ENCODE results near the gene CHID1.

Gene CHID1

DNA sequence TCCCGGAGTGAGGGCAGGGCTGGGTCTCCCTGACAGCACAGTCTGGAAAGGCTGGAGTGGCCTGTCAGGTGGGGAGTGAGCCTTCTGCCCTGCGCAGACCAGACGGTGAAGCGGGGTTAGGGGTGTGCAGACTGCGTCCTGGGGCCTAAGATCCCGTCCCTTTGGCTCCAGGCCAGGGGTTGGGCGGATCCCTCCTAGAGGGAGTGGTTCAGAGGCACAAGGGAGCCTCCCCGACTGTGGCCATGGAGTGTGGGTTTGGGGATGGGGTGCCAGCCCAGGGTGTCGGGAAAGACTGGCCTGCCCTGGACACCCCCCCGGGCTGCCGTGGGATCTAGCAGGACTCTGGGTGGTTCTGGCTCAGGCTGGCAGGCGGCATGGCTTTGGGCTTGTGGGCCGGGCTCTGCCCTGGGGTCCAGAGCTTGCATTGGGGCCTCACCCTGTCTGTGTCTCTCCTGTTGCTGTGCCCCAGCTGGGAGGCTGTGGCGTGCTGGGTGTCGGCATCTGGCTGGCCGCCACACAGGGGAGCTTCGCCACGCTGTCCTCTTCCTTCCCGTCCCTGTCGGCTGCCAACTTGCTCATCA is 48.4 kb downstream of the CHID1 start:
- DNase-seq: no peak

DNA sequence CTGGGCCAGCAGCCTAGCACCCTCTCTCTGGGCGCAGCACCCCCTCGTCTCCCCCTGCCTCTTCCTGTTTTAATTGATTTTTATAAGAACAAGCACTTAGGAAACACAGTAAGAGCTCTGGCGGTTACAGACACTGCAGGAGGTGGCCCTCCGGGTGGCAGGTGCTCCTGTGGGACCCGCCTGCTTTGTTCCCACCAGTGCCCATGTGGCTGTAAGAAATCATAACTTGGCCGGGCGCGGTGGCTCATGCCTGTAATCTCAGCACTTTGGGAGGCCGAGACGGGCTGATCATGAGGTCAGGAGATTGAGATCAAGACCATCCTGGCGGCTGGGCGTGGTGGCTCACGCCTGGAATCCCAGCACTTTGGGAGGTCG is 49.5 kb downstream of the CHID1 start:
- no peak for DNase-seq

DNA sequence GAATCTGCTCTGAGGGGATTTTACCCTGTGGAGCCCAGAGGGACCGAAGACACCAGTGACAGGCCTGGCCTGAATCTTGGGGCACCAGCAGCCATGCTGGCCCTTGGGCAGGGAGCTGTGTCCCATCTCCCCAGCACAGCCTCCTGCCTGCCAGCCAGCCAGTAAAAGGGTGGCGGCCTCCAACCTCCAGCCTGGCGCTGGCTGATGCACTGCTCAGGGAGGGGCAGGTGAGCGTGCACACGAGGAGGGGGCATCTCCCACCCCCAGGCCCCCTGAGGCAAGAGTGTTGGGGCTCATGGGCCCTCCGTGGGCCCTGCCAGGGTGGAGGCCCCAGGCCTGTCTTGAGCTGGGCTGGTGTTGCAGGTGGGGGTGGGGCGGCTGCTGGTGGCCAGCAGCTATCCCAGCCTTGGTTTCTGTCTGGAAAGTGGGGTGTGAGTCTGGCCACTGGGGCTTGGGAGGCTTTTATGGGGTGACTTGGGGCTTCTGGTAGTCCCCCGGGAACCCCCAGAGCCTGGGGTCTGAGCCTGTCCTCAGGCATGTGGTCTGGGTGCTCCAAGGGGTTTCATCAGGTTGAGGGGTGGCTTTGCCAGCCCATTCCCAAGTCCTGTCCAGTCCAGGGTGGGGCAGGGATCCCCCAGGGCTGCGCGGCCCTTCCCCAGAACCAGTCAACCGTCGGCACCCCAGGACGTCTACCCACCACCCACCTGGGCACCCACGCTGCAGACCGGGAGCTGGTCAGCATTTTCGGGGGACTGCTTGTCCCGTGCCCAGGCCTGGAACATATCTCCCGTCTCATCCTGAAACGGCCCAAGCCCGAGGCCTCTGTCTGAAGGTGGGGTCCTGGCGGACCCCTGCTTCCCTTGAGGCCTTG is 50.1 kb downstream of the CHID1 start:
- no peak for DNase-seq

DNA sequence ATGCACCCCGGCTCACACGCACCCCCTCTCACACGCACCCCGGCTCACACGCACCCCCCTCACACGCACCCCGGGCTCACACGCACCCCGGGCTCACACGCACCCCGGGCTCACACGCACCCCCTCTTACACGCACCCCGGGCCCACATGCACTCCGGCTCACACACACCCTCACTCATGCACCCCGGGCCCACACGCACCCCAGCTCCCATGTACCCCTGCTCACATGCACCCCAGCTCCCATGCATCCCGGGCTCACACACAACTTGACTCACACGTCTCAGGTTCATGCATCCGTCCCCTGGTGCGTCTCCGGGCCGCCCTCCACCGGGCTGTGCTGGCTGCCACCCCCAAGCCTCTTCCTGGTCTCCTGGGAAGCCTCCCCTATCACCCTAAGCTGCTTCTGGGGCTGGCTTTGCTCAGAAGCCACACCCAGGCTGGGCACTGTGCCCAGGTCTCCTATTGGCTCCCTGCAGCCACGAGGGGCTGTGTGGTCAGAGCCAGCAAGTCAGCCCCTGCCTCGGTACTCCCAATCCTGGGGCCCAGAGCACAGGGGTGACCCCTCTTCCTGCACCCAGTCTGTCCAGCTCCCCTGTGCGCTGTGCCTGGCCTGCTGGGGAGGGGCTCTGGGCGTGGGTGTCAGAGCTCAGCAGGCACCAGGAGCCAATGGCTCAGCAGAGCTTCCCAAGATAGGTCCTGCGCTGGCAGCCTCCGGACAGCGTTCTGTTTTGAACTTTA is 51.0 kb downstream of the CHID1 start:
- DNase-seq: peak; percentile 60

DNA sequence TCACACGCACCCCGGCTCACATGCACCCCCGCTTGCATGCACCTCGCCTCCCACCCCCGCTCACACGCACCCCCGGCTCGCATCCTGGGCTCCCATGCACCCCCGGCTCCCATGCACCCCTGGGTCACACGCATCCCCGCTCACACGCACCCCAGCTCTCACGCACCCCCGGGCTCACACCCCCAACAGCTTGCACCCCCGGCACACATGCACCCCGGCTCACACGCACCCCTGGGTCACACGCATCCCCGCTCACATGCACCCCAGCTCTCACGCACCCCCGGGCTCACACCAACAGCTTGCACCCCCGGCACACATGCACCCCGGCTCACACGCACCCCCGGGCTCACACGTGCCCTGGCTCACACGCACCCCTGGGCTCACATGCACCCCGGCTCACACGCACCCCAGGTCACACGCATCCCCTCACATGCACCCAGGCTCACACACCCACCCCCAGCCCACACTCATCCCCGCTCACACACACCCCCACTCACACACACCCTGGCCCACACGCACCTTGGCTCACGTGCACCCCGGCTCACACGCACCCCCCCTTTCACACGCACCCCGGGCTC is 51.8 kb downstream of the CHID1 start:
- no peak for DNase-seq

DNA sequence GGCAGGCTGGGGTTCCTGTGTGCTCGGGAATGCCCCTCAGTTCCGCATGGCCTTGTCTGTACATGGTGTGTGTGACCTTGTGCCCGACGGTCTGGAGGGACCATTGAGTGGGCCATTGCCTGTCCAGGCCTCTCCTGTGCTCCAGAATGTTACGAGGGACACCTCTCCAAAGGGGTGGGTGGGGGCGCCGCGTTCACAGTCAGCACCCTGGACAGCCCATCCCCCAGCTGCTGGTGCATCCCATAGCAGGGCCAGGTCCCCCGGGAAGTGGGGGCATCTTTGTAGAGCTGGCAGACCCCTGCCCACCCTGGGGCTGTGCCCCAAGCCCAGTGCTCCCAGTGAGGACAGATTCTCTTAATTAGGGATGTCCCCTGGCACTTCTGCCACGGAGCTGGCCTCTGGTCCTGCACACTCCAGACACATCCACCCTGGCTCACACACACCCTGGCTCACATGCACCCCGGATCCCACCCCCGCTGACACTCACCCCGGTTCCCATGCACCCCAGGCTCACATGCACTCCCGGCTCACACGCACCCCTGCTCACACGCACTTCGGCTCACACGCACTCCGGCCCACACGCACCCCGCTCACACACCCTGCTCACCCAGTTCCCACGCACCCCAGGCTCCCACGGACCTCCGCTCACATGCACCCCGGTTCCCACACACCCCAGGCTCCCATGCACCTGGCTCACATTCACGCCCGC is 52.4 kb downstream of the CHID1 start:
- no peak for DNase-seq

DNA sequence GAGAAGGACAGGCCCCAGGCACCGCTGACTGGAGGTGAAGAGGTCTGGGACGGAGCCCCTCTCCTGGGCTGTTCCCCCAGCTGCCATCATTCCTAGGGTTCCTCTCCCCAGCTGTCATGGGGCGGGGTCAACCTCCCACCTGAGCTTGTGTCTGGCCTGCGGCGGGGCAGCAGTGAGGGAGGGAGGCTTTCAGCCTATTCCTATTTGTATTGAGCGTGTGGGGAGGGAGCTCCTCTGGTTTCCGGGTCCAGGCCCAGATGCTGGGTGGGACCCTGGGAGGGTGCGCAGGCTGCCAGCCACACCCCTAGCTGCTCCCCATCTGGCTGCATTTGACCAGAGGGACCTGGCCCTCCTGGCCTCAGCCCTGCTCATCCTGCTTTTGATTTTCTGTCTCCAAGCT is 54.2 kb downstream of the CHID1 start:
- no peak for DNase-seq

DNA sequence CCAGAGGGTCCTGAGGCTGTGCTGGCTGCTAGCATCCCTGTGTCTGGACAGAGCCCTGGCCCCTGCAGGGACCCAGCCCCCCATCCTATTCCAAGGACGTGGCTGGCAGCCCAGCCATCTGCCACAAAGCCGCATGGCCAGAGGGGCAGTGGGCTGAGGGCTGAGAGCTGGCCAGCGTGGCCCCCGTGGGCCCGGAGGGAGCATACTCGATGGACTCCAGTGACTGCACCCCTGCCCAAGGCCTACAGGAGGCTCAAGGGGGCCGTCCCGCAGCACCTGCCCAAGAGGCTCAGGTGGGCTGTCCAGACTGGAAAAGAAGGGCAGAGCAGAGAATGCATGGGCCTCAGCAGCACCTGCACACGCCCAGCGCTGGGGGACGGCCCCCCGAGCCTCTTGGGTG is 54.8 kb downstream of the CHID1 start:
- no peak for DNase-seq

DNA sequence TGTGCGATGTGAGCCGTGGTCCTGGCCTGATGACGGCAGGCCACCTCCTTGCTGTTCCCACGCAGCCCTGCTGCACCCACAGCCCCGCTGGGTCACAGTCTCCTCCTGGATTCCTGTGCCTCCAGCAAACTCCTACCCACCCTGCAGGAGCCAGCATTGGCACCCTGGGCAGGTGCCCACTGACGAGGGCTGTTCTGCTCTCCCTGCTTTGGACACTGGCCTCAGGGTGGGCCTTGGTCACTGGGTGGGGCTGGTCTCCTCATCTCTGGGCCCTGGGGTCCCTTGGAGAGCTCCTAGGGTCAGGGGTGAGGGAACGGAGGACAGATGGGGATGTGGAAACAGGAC is 55.3 kb downstream of the CHID1 start:
- no peak for DNase-seq

DNA sequence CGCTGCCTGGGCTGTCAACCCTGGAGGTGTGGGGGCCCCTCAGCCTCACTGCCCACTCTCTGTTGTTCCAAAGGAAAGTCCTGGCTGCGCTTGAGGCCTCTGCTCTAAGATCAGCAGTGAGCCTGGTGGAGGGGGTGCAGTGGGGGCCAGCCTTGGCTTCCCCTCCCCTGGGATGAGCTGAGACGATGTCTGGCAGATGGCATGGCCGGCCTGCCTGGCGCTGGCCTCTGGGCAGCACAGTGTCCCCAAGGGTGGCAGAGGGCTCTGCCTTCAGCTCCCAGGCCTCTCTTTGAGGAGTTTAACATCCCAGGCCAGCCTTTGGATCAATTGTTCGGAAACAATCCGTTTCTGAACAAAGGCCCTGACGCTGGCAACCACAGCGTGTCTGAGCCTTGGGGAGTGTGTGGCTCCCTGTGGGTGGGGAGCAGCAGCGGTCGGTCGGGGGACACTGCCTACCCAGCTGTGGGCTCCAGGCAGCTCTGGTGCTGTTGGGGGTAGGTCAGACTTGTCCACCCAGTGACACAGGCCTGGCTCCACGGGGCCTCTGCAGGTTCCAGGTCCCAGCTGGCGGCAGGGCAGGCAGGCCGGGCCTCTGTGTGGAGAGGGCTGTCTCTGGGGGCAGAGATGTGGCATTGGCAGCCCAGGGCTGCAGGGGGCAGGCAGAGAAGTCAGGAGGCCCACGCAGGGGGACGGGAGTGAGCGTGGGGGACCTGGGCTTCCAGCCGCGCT is 55.8 kb downstream of the CHID1 start:
- no peak for DNase-seq

DNA sequence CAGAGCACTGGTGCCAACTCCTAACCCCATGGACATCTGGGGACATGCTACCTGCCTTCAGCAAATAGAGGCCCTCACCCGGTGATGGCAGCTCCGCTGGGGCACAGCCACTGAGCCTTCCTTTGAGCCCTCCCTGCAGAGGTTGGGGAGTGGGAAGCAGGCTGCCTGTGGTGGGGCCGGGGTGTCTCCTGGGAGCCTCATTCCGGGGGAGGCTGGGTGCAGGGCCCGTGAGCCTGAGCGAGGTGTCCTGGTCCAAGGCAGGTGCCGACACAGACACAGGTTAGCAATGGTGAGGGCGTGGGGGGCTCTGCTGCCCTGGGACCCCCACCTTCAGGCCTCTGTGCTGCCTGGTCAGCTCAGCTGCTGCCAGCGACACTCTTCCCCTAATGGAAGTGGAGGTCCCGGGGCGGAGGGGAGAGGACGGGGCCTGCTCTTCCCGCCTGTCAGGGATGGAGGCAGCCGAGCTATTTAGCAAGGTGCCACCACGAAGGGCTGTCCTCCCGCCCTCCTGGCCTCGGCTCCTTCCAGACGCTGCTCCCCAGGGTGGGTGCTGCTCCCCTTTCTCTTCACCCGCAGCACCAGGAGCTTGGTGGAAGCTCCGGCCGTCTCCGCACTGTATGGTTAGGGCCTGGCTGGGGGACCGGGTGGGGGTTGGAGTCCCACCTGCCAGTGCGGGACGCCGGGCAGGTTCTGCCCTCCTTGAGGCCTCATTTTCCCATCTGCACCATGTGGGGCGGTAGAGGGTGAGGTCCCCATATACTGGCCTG is 56.7 kb downstream of the CHID1 start:
- DNase-seq: no peak

DNA sequence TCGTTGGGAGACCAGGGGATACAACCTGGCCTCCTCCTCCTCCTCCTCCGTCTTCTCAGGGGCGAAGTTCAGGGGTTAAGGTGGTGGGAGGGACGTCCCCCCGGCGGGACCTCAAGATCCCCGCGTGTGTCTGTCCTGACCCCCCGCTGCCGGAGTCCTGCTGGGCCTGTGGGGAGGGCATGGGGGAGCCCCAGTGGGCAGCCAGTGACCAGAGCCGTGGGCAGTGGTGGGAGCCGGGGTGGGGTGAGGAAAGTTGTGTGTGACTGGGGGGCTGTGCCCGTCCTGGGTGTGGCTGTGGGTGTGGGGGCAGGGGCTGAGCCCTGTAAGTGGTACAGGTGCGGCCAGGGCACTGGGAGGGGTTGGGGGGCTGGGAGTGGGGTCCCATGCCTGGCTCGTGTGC is 57.8 kb downstream of the CHID1 start:
- no peak for DNase-seq

DNA sequence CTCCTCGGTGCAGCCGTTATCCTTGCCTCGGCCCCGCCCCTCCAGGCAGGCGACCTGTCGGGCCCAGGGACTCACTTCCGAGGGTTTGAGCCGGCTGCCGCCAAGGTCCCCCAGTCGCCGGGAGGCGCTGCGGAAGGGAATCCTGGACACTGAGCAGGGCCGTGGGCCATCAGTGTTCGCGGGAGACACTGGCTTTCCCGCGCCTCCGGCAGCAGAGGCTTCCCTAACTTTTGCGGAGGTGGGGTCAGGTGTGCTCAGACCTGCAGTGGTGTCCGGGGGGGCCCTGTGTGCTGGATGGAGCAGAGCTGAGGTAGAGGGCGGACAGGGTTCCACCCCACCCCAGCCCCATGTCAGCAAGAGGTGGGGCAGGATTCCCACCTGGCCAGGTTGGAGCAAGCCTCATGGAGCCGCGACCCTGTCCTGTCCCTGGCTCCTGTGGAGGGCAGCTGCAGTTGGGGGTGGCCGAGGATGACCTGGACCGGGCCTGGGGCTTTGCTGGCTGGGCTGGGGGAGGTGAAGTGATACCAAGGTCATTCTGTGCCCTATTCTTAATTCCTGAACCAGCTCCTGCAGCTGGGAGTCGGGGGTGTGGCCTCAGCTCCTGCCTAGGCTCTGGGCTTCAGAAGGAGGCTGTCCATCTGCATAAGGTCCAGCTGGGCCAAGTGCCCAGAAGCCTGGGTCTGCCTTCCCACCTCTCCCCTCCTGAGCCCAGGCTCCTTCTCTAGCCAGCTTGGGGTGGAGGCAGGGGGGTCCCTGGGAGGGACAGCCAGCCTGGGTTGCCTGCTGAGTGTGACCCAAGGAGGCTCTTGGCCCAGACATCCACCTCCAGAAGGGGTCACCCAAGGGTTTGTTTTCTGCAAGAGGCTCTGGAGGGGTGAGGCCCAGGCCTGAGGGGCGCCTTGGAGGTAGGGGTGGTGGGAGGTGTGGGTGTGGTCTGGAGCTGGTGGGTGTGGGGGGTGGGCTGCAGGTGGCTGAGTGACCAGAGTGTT is 59.5 kb downstream of the CHID1 start:
- peak; percentile 15 for DNase-seq

DNA sequence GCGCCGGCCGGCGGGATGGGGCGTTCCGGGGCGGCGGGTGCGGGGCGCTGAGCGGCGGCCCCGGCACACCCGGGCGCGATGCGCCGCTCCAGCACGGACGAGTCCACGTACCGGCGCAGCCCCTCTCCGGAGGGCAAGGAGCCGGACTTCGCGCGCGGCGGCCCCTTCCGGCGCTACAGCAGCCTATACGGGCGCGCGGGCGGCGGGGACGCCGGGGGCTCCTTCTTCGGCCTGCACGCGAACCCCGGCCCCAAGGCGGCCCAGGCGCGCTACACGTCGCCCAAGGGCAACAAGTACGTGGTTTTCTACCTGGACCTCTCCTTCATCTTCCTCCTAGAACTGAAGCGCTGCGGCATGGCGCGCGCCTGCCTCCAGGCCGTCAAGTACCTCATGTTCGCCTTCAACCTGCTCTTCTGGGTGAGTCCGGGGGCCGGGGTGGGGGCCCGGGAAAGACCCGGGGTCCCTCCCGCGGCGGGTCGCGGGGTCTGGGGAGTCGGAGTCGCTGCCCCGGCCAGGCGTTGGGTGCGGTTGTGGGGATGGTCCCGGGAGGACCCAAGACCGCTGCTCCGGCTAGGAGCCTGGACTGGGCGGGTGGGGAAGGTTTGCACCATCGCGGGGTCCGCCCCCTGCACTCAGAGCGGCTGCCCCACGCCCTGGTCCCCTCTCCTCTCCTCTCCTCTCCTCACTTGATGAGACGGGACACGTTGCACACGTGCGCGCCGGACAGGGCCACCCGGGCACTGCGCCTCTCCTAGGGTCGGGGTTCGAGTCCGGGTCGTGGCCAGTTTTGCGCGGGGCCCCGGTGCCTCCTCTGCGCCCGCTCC is 60.4 kb downstream of the CHID1 start:
- DNase-seq: no peak

DNA sequence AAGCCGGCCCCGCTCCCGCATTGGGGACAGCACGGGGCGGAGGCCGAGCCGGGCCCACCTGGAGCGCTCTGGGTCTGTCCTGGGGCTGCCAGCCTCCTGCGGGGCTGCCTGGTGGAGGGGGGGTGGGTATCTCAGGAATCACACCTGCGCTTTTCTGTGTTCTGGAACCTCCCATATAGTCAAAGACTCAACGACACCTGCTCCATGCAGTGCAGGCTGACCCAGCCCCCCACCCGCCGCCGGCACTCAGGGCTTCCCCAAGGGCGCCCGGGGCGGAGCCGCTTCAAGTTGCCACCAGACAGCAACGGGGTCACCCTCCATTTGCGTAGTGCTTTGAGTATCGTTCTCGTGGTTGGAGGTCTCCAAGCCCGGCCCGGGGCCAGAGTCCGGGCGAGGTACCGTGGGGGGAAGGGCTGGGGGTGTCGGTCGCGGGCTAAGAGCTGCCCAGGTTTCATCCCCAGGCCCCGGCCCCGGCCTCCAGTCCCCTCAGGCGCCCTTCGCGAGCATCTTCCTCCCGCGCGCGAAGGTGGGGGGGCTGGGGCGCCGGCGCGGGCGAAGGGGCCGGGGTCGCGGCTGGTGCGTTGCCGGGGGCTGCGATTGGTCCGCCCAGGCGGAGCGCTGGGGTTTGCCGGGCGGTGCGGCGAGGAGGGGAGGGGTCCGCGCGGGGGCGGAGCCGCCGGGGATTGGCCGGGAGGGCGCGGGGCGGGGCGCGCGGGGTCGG is 61.3 kb downstream of the CHID1 start:
- DNase-seq: no peak

DNA sequence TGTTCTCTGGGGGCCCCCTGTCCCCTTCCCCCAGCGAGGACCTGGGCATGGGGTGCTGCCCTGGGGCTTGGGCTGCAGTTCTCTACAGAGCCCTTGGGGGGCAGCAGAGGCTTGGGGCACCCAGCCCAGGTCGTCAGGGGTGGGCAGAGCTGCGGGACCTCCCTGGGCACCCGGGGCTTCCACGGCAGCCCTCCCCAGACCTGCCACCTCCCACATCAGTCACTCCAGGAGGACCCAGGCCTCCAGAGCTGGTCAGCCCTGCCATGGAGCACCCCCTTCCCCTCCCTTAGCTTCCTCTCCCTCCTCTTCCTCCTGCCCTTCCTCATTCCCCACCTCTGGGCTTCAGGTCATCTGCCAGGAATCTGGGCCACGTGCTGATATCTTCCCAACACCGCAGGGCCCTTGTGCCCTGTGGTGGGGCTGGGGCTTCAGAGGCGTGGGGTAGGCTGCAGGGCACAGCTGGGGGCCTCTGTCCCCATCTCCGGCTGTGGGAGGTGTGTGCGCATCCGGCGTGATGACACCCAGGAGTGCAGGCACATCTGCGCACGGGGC is 62.2 kb downstream of the CHID1 start:
- DNase-seq: peak; percentile 47

DNA sequence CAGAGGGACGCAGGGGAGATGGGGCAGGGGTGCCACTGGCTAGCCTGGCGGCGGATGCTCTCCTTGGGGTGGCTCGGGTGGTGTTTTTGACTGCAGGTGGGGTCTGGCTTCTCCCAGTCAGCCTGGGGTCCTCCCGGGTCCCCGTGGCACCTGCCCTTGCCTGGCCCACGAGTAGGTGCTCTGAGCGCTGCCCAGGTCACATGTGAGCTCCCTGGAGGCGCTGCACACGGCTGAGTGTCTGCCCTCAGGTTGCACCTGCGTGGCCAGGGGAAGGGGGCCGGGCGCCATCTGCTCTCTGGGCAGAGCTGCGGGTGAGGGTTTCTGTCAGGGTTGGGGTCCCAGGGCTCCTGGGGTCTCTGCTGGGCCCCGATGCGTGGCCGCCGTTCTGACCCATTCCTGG is 62.7 kb downstream of the CHID1 start:
- no peak for DNase-seq

DNA sequence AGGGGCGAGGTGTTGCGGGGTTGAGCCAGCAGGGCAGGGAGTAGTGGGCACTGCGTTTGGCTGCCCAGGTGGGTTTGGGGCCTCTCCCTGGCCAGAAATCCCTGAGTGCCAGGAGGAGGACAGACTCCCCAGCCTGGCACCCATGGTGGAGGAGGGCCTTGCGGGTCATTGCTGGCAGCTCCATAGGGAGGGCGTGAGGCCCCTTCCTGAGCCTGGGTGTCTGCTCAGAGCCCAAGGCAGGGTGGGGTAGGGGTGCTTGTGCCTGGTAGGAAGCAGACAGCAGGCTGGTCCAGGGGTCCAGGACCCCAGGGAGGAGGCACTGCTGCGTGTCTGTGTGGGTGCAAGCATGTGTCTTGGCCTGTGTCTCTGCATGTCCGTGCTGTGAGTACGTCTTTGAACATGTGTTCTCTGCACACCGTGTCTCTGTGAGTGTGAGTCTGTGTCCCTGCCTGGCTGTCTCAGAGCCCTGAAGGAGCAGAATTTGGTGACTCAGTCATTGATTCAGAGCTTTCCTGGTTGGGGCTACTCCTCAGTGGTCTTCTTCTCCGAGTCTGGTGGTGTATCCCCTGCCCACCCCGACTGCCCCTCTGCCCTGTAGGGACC is 64.0 kb downstream of the CHID1 start:
- no peak for DNase-seq

All from OCI-M1 (cell line).